Iris pigment epithelial cell (primary cell): ENCODE data around the gene APC2.
"Not testable (repeated sequence)": the region's sequence is repeated elsewhere in the genome, so short reads cannot be mapped to it uniquely, and the experiment has no call there.

Source experiments
- DNase-seq: peaks from one replicate; pipeline ENCODE4 v3.0.0-alpha.2; 2011; ENCODE audit warnings: low read depth

The APC2 gene

GRCh38 chr19:1412995-1413800 is 36.7 kb upstream of the APC2 start:
- no peak for DNase-seq

- DNase-seq = peak; percentile 44
Measured at GRCh38 chr19:1416014-1416841, 33.7 kb upstream of the APC2 start.

- peak; percentile 87 for DNase-seq
Measured at GRCh38 chr19:1417145-1417544, 32.8 kb upstream of the APC2 start.

- DNase-seq = no peak
Measured at GRCh38 chr19:1417681-1418495, 32.0 kb upstream of the APC2 start.

GRCh38 chr19:1418496-1418775 is 31.5 kb upstream of the APC2 start:
- DNase-seq = no peak

- DNase-seq = no peak
Measured at GRCh38 chr19:1418951-1419738, 30.8 kb upstream of the APC2 start.

- DNase-seq = not testable (repeated sequence)
Measured at GRCh38 chr19:1420085-1420484, 29.8 kb upstream of the APC2 start.

GRCh38 chr19:1420590-1420989 is 29.3 kb upstream of the APC2 start:
- DNase-seq = no peak

GRCh38 chr19:1421218-1421957 is 28.5 kb upstream of the APC2 start:
- DNase-seq = no peak

GRCh38 chr19:1421958-1422305 is 28.0 kb upstream of the APC2 start:
- DNase-seq = no peak

GRCh38 chr19:1422360-1422759 is 27.6 kb upstream of the APC2 start:
- DNase-seq = no peak

- no peak for DNase-seq
Measured at GRCh38 chr19:1422943-1423342, 27.0 kb upstream of the APC2 start.

- no peak for DNase-seq
Measured at GRCh38 chr19:1423436-1424191, 26.3 kb upstream of the APC2 start.

- DNase-seq = no peak
Measured at GRCh38 chr19:1424192-1424955, 25.5 kb upstream of the APC2 start.

GRCh38 chr19:1425102-1425837 is 24.7 kb upstream of the APC2 start:
- no peak for DNase-seq

GRCh38 chr19:1425902-1426301 is 24.0 kb upstream of the APC2 start:
- DNase-seq = no peak

- no peak for DNase-seq
Measured at GRCh38 chr19:1426736-1427135, 23.2 kb upstream of the APC2 start.

GRCh38 chr19:1427221-1427920 is 22.6 kb upstream of the APC2 start:
- DNase-seq = no peak
